Memory B cell (primary cell): Measurements from ENCODE around the gene EYS.
"Not testable (repeated sequence)": the region's sequence is repeated elsewhere in the genome, so short reads cannot be mapped to it uniquely, and the experiment has no call there.

Source experiments
- ATAC-seq: fragments of 150-1000 bp; cut with Tn5 transposase; 2 replicates; pipeline ENCODE4 v1.10.0; 2021; ENCODE audit warnings: low read depth, mild to moderate bottlenecking, moderate library complexity
- DNase-seq, 2 donors: peaks; one replicate each; pipeline ENCODE4 v3.0.0; 2022; ENCODE audit warnings: low spot score in 2 of 2
- H3K27ac Mint-ChIP-seq: one replicate; pipeline ENCODE4 v1.8.0; 2022; ENCODE audit warnings: mild to moderate bottlenecking, moderate library complexity, mixed read lengths
- H3K27me3 Mint-ChIP-seq: one replicate; pipeline ENCODE4 v1.8.0; 2022; ENCODE audit warnings: mixed read lengths
- H3K36me3 Mint-ChIP-seq: one replicate; pipeline ENCODE4 v1.8.0; 2022; ENCODE audit warnings: mild to moderate bottlenecking, mixed read lengths
- H3K4me1 Mint-ChIP-seq: one replicate; pipeline ENCODE4 v1.8.0; 2022; ENCODE audit warnings: mixed read lengths
- H3K4me3 Mint-ChIP-seq: one replicate; pipeline ENCODE4 v1.8.0; 2022; ENCODE audit warnings: mild to moderate bottlenecking, moderate library complexity, mixed read lengths
- H3K9me3 Mint-ChIP-seq: one replicate; pipeline ENCODE4 v1.8.0; 2022; ENCODE audit warnings: mixed read lengths

The EYS gene

DNA sequence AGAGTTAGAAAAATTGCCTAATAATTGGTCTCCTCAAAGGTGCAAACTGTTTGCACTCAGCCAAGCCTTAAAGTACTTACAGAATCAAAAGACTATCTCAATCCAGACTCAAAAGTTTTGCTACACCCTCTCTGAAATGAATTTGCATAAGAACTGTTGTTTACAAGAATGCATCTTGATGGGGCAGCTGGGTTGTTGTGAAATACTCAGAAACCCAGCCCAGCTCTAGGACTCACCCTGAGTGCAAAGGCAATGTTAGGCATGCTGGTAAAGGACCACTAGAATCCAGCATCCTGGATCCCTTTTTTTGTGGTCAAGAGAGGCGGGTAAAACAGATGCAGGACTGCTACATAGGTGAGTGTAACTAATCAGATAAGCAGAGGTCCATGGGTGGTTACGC, 700.2 kb downstream of the EYS start:
- H3K36me3 Mint-ChIP-seq, result no peaks in the 10 kb centered on the region
- H3K9me3 Mint-ChIP-seq, result peaks cover 5% of the 10 kb centered on the region
- H3K4me3 Mint-ChIP-seq, result no peak overlapping the region
- ATAC-seq (no peak), DNase-seq (no peak)
- H3K27me3 Mint-ChIP-seq, result no peaks in the 10 kb centered on the region
- no peaks in the 10 kb centered on the region for H3K4me1 Mint-ChIP-seq
- no peak overlapping the region for H3K27ac Mint-ChIP-seq

DNA sequence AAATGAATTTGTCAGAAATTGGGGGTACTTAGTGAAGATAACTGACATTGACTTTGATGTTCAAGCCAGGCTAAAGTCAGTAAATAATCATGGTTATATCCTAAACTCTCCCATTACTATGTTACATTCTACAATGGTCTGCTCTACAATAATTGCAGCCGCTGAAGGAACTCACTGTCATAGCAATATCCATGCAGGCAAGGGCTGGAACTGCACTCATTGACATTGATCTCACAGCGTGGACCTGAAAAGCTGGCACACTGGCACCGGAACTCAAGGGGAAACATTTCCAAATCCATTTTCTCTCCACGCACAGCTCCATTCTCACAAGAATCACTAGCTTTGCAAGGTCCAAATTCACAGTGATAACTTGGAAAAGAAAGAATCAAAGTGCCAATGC, 702.7 kb downstream of the EYS start:
- Mint-ChIP-seq H3K4me1 (no peaks in the 10 kb centered on the region), H3K27ac (no peak overlapping the region), H3K4me3 (no peak overlapping the region), H3K27me3 (no peaks in the 10 kb centered on the region), H3K9me3 (peaks cover 3% of the 10 kb centered on the region), H3K36me3 (no peaks in the 10 kb centered on the region)
- DNase-seq (no peak), ATAC-seq (no peak)

DNA sequence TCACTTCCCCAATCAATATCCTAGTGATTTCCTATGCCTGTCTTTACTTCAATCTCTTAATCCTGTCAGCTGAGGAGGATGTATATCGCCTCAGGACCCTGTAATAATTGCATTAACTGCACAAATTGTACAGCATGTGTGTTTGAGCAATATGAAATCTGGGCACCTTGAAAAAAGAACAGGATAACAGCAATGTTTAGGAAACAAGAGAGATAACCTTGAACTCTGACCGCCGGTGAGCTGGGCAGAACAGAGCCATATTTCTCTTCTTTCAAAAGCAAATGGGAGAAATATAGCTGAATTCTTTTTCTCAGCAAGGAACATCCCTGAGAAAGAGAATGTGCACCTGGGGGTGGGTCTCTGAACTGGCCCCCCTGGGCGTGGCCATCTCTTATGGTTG, 704.1 kb downstream of the EYS start:
- not testable (repeated sequence) for ATAC-seq, H3K27ac Mint-ChIP-seq, DNase-seq, H3K4me3 Mint-ChIP-seq, H3K36me3 Mint-ChIP-seq, H3K9me3 Mint-ChIP-seq, H3K27me3 Mint-ChIP-seq, H3K4me1 Mint-ChIP-seq

DNA sequence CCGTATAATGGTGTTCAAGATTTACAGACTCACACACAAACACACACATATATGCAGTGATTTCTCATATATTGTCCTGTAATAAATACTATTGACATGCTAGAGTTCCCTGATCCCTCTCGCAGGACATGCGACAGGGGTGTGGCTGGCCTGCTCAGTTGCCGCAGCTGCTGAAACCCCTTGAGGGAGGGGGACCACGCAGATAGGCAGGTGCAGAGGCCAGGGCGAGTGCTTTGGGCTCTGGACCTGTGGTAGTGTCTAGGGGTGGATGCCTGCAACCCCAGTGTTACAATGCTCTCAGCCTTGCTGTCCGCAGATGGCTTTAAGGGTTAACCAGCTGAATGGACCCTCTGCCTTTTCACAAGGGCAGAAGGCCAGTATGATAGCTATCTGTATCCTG, 706.2 kb downstream of the EYS start:
- H3K27me3 Mint-ChIP-seq, result no peaks in the 10 kb centered on the region
- DNase-seq (no peak), ATAC-seq (no peak)
- H3K9me3 Mint-ChIP-seq, result peaks cover 1% of the 10 kb centered on the region
- H3K4me3 Mint-ChIP-seq, result no peak overlapping the region
- no peaks in the 10 kb centered on the region for H3K4me1 Mint-ChIP-seq
- H3K36me3 Mint-ChIP-seq, result no peaks in the 10 kb centered on the region
- no peak overlapping the region for H3K27ac Mint-ChIP-seq

- Mint-ChIP-seq H3K27me3 (no peaks in the 10 kb centered on the region), H3K9me3 (no peaks in the 10 kb centered on the region), H3K27ac (no peak overlapping the region), H3K36me3 (no peaks in the 10 kb centered on the region), H3K4me1 (no peaks in the 10 kb centered on the region), H3K4me3 (no peak overlapping the region)
- ATAC-seq (no peak), DNase-seq (no peak)
These were observed 708.8 kb downstream of the EYS start for GRCh38 chr6:64998204-64998603.

DNA sequence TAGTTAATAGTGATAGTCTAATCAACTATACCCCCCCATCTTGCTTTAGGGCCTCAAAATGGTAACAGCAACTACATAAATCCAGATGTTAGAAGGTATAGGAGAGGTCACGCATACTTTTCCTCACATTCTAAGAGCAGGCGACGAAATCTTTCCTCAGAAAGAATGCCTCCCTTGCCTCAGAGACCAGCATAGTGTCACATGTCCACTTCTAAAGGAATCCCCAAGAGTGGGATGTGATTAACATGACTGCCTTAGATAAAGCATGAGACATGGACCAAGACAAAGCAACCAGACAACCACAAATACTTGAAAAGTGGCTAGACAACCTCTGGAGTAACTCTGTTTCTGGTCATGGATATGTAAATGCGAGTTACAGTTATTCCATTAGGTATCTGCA, 710.7 kb downstream of the EYS start:
- no peak overlapping the region for H3K27ac Mint-ChIP-seq
- DNase-seq, result no peak
- no peaks in the 10 kb centered on the region for H3K4me1 Mint-ChIP-seq
- no peaks in the 10 kb centered on the region for H3K36me3 Mint-ChIP-seq
- H3K9me3 Mint-ChIP-seq, result no peaks in the 10 kb centered on the region
- H3K27me3 Mint-ChIP-seq, result no peaks in the 10 kb centered on the region
- no peak for ATAC-seq
- no peak overlapping the region for H3K4me3 Mint-ChIP-seq

- H3K9me3 Mint-ChIP-seq, result no peaks in the 10 kb centered on the region
- DNase-seq (no peak), ATAC-seq (no peak)
- H3K27ac Mint-ChIP-seq, result no peak overlapping the region
- H3K36me3 Mint-ChIP-seq, result no peaks in the 10 kb centered on the region
- no peaks in the 10 kb centered on the region for H3K27me3 Mint-ChIP-seq
- no peaks in the 10 kb centered on the region for H3K4me1 Mint-ChIP-seq
- H3K4me3 Mint-ChIP-seq, result no peak overlapping the region
These were observed 716.2 kb downstream of the EYS start for GRCh38 chr6:64990652-64991304.

DNA sequence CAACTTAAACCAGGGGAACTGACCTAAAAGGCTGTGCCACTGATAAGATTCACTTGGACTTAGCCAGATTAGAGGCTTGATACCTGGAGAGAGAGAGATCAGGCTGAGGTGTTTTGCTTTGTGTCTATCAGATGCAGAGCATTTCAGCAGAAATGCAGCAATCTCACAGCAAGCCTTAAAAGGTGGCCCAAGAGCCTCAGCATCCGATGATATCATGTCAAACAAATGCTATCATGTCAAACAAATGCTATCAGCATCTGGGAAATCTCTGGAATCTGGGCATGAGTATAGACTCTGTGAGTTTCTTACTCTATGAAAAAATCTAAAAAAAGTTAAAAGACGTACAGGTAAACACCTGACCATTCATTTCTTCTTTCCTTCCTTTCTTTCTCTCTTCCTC, 718.9 kb downstream of the EYS start:
- DNase-seq (no peak), ATAC-seq (no peak)
- Mint-ChIP-seq H3K27me3 (no peaks in the 10 kb centered on the region), H3K36me3 (no peaks in the 10 kb centered on the region), H3K4me1 (no peaks in the 10 kb centered on the region), H3K27ac (no peak overlapping the region), H3K4me3 (no peak overlapping the region), H3K9me3 (no peaks in the 10 kb centered on the region)

- Mint-ChIP-seq H3K4me1 (no peaks in the 10 kb centered on the region), H3K9me3 (no peaks in the 10 kb centered on the region), H3K36me3 (no peaks in the 10 kb centered on the region), H3K4me3 (no peak overlapping the region), H3K27me3 (no peaks in the 10 kb centered on the region), H3K27ac (no peak overlapping the region)
- DNase-seq (no peak), ATAC-seq (no peak)
These were observed 720.0 kb downstream of the EYS start for GRCh38 chr6:64987066-64987465.

GRCh38 chr6:64985726-64986125, 721.3 kb downstream of the EYS start:
- no peak overlapping the region for H3K4me3 Mint-ChIP-seq

DNA sequence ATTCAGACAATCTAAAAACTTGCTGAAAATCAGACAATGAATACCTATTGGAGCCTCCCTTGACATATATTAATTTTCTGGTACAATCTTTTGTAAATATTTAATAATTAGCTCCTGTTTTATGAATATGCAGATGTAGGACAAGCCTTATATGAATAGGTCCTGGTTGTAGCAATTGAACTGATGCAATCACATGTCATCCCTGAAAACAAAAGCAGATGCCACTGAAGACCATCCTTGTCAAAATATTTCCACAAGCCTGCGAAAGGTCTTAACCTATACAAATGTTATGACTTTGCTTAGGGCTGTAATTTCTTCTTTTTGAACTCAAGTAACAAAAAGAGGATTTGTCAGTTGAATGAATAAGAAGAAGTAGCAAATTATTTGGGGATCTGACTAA, 722.1 kb downstream of the EYS start:
- Mint-ChIP-seq H3K9me3 (peaks cover 2% of the 10 kb centered on the region), H3K4me1 (no peaks in the 10 kb centered on the region), H3K27me3 (no peaks in the 10 kb centered on the region), H3K4me3 (no peak overlapping the region), H3K27ac (no peak overlapping the region), H3K36me3 (no peaks in the 10 kb centered on the region)
- DNase-seq (no peak), ATAC-seq (no peak)

More at GRCh38 chr6:64985726-64986125, 721.3 kb downstream of the EYS start:
- Mint-ChIP-seq H3K4me1 (no peaks in the 10 kb centered on the region), H3K27ac (no peak overlapping the region), H3K9me3 (peaks cover 2% of the 10 kb centered on the region), H3K27me3 (no peaks in the 10 kb centered on the region), H3K36me3 (no peaks in the 10 kb centered on the region)
- DNase-seq (no peak), ATAC-seq (no peak)

- no peak overlapping the region for H3K4me3 Mint-ChIP-seq
- H3K4me1 Mint-ChIP-seq, result no peaks in the 10 kb centered on the region
- no peaks in the 10 kb centered on the region for H3K36me3 Mint-ChIP-seq
- H3K27ac Mint-ChIP-seq, result no peak overlapping the region
- no peak for DNase-seq
- no peak for ATAC-seq
- H3K9me3 Mint-ChIP-seq, result peaks cover 2% of the 10 kb centered on the region
- H3K27me3 Mint-ChIP-seq, result no peaks in the 10 kb centered on the region
These were observed 723.9 kb downstream of the EYS start for GRCh38 chr6:64983089-64983488.

- Mint-ChIP-seq H3K27ac (no peak overlapping the region), H3K36me3 (no peaks in the 10 kb centered on the region), H3K4me1 (no peaks in the 10 kb centered on the region), H3K27me3 (no peaks in the 10 kb centered on the region), H3K9me3 (peaks cover 6% of the 10 kb centered on the region), H3K4me3 (no peak overlapping the region)
- ATAC-seq (no peak), DNase-seq (no peak)
These were observed 733.9 kb downstream of the EYS start for GRCh38 chr6:64973142-64973541.

GRCh38 chr6:64969139-64969538, 737.9 kb downstream of the EYS start:
- ATAC-seq (no peak), DNase-seq (no peak)
- no peaks in the 10 kb centered on the region for H3K36me3 Mint-ChIP-seq
- H3K27ac Mint-ChIP-seq, result no peak overlapping the region
- no peaks in the 10 kb centered on the region for H3K27me3 Mint-ChIP-seq
- no peak overlapping the region for H3K4me3 Mint-ChIP-seq
- H3K4me1 Mint-ChIP-seq, result no peaks in the 10 kb centered on the region
- H3K9me3 Mint-ChIP-seq, result peaks cover 5% of the 10 kb centered on the region

GRCh38 chr6:64955435-64955848, 751.6 kb downstream of the EYS start:
- Mint-ChIP-seq H3K27me3 (no peaks in the 10 kb centered on the region), H3K9me3 (no peaks in the 10 kb centered on the region), H3K4me1 (no peaks in the 10 kb centered on the region), H3K4me3 (no peak overlapping the region), H3K36me3 (no peaks in the 10 kb centered on the region), H3K27ac (no peak overlapping the region)
- no peak for ATAC-seq
- DNase-seq, result no peak
